NCI-H1694 treated with DMSO at 0.1 percent for 48 hours (cell line): ENCODE data around the gene CD28.
"Not testable (repeated sequence)": the region's sequence is repeated elsewhere in the genome, so short reads cannot be mapped to it uniquely, and the experiment has no call there.

ENCODE experiments used
- DNase-seq: peaks from one replicate; lab custom pipeline; 2025; lab: John Stamatoyannopoulos, UW

The CD28 gene

GRCh38 chr2:203748331-203749126 is 42.1 kb downstream of the CD28 start:
- no peak for DNase-seq

GRCh38 chr2:203750346-203751068 is 44.1 kb downstream of the CD28 start:
- no peak for DNase-seq

- no peak for DNase-seq
These were observed 45.3 kb downstream of the CD28 start for GRCh38 chr2:203751685-203752271.

GRCh38 chr2:203756161-203756560 is 49.7 kb downstream of the CD28 start:
- no peak for DNase-seq

- DNase-seq = no peak
These were observed 52.6 kb downstream of the CD28 start for GRCh38 chr2:203758841-203759689.

GRCh38 chr2:203759690-203760365 is 53.4 kb downstream of the CD28 start:
- no peak for DNase-seq

GRCh38 chr2:203761121-203761520 is 54.7 kb downstream of the CD28 start:
- no peak for DNase-seq

- DNase-seq = no peak
These were observed 57.0 kb downstream of the CD28 start for GRCh38 chr2:203763241-203763937.

- no peak for DNase-seq
These were observed 57.7 kb downstream of the CD28 start for GRCh38 chr2:203763938-203764664.

GRCh38 chr2:203772456-203773165 is 66.2 kb downstream of the CD28 start:
- no peak for DNase-seq

- no peak for DNase-seq
These were observed 68.3 kb downstream of the CD28 start for GRCh38 chr2:203774760-203775159.

GRCh38 chr2:203775684-203776083 is 69.2 kb downstream of the CD28 start:
- no peak for DNase-seq

GRCh38 chr2:203777030-203777429 is 70.6 kb downstream of the CD28 start:
- no peak for DNase-seq

GRCh38 chr2:203779477-203780073 is 73.1 kb downstream of the CD28 start:
- not testable (repeated sequence) for DNase-seq

- no peak for DNase-seq
These were observed 73.8 kb downstream of the CD28 start for GRCh38 chr2:203780231-203780630.

- no peak for DNase-seq
These were observed 74.7 kb downstream of the CD28 start for GRCh38 chr2:203781151-203781550.

- DNase-seq = peak; percentile 64
These were observed 76.0 kb downstream of the CD28 start for GRCh38 chr2:203782262-203782976.

GRCh38 chr2:203783496-203784203 is 77.2 kb downstream of the CD28 start:
- DNase-seq = no peak
